ENCODE results near the gene MAP1B. TPM values are rescaled to one million over a fixed set of nuclear protein-coding genes. Genes with fewer than 3 reads are reported as not detected.

MAP1B gene
- total RNA-seq, 1 experiment from 2014 or later, result 135 TPM

GRCh38 chr5:72093217-72093616, 14.1 kb upstream of the MAP1B start:
- CTCF ChIA-PET, result no interaction called here
- H3K36me3 ChIP-seq (ENCODE audit: insufficient read depth, low read length, poor library complexity, severe bottlenecking), result no peaks in the 10 kb centered on the region
- H3K27me3 ChIP-seq (replicated peaks; ENCODE audit: insufficient read depth, low read depth, low read length, poor library complexity), result no peaks in the 10 kb centered on the region
- POLR2A ChIA-PET (ENCODE audit: low non-redundant PET), result no interaction called here
- H3K4me3 ChIP-seq (ENCODE audit: low read depth, low read length, poor library complexity, severe bottlenecking), result no peak overlapping the region
- no TSS peak for BruUV-seq (replicated peaks)
- no peaks in the 10 kb centered on the region for H3K9me3 ChIP-seq (ENCODE audit: low read depth, low read length, poor library complexity, severe bottlenecking)
- H3K4me1 ChIP-seq (ENCODE audit: insufficient read depth, low read length, poor library complexity, severe bottlenecking), result no peaks in the 10 kb centered on the region
- DNase-seq (ENCODE audit: low spot score), result no peak
- no peak for TF ChIP-seq CTCF (conservative IDR thresholded peaks at IDR 0.05; ENCODE audit: low read depth, low read length)
- TF ChIP-seq EZH2 (IDR thresholded peaks at IDR 0.05; ENCODE audit: borderline replicate concordance, low read depth, low read length, poor library complexity, severe bottlenecking), result no peak
- no peak overlapping the region for H3K27ac ChIP-seq (ENCODE audit: low read depth, low read length, poor library complexity, severe bottlenecking)
- intact Hi-C loops (cut with micrococcal nuclease; ENCODE audit: unreplicated experiment), result no loop called here

GRCh38 chr5:72093824-72094223, 13.5 kb upstream of the MAP1B start:
- no TSS peak for BruUV-seq (replicated peaks)
- no peaks in the 10 kb centered on the region for H3K36me3 ChIP-seq (ENCODE audit: insufficient read depth, low read length, poor library complexity, severe bottlenecking)
- CTCF ChIA-PET, result no interaction called here

GRCh38 chr5:72096602-72097188, 10.6 kb upstream of the MAP1B start:
- Histone ChIP-seq H3K4me3 (ENCODE audit: low read depth, low read length, poor library complexity, severe bottlenecking) (no peak overlapping the region), H3K27ac (ENCODE audit: low read depth, low read length, poor library complexity, severe bottlenecking) (no peak overlapping the region), H3K9me3 (ENCODE audit: low read depth, low read length, poor library complexity, severe bottlenecking) (no peaks in the 10 kb centered on the region), H3K4me1 (ENCODE audit: insufficient read depth, low read length, poor library complexity, severe bottlenecking) (no peaks in the 10 kb centered on the region), H3K27me3 (replicated peaks; ENCODE audit: insufficient read depth, low read depth, low read length, poor library complexity) (no peaks in the 10 kb centered on the region), H3K36me3 (ENCODE audit: insufficient read depth, low read length, poor library complexity, severe bottlenecking) (no peaks in the 10 kb centered on the region)
- DNase-seq (ENCODE audit: low spot score), result no peak
- ChIA-PET POLR2A (ENCODE audit: low non-redundant PET) (no interaction called here), CTCF (no interaction called here)
- no peak for TF ChIP-seq CTCF (conservative IDR thresholded peaks at IDR 0.05; ENCODE audit: low read depth, low read length)
- no peak for TF ChIP-seq EZH2 (IDR thresholded peaks at IDR 0.05; ENCODE audit: borderline replicate concordance, low read depth, low read length, poor library complexity, severe bottlenecking)
- no TSS peak for BruUV-seq (replicated peaks)
- intact Hi-C loops (cut with micrococcal nuclease; ENCODE audit: unreplicated experiment), result no loop called here

More at GRCh38 chr5:72093824-72094223, 13.5 kb upstream of the MAP1B start:
- H3K27me3 ChIP-seq (replicated peaks; ENCODE audit: insufficient read depth, low read depth, low read length, poor library complexity), result no peaks in the 10 kb centered on the region
- intact Hi-C loops (cut with micrococcal nuclease; ENCODE audit: unreplicated experiment), result no loop called here
- no peaks in the 10 kb centered on the region for H3K9me3 ChIP-seq (ENCODE audit: low read depth, low read length, poor library complexity, severe bottlenecking)
- H3K4me1 ChIP-seq (ENCODE audit: insufficient read depth, low read length, poor library complexity, severe bottlenecking), result no peaks in the 10 kb centered on the region
- DNase-seq (ENCODE audit: low spot score), result no peak
- POLR2A ChIA-PET (ENCODE audit: low non-redundant PET), result no interaction called here
- no peak overlapping the region for H3K4me3 ChIP-seq (ENCODE audit: low read depth, low read length, poor library complexity, severe bottlenecking)
- no peak for TF ChIP-seq EZH2 (IDR thresholded peaks at IDR 0.05; ENCODE audit: borderline replicate concordance, low read depth, low read length, poor library complexity, severe bottlenecking)
- no peak for TF ChIP-seq CTCF (conservative IDR thresholded peaks at IDR 0.05; ENCODE audit: low read depth, low read length)
- H3K27ac ChIP-seq (ENCODE audit: low read depth, low read length, poor library complexity, severe bottlenecking), result no peak overlapping the region
